GM19023 (cell line): ENCODE data around the gene CERS4.
"Not testable (repeated sequence)": the region's sequence is repeated elsewhere in the genome, so short reads cannot be mapped to it uniquely, and the experiment has no call there.

Experiments
- ATAC-seq: cut with Tn5 transposase; IDR thresholded peaks from one replicate; pipeline ENCODE4 v1.9.1; 2021; ENCODE audit warnings: mild to moderate bottlenecking, moderate library complexity; ENCODE audit not compliant: unreplicated experiment

Gene CERS4

GRCh38 chr19:8259142-8259921 is 50.2 kb downstream of the CERS4 start:
- no peak for ATAC-seq

- no peak for ATAC-seq
Measured at GRCh38 chr19:8259922-8260247, 50.7 kb downstream of the CERS4 start.

- ATAC-seq: no peak
Measured at GRCh38 chr19:8261347-8261746, 52.2 kb downstream of the CERS4 start.

GRCh38 chr19:8261881-8262280 is 52.7 kb downstream of the CERS4 start:
- no peak for ATAC-seq

- ATAC-seq: no peak
Measured at GRCh38 chr19:8262431-8262830, 53.3 kb downstream of the CERS4 start.

- ATAC-seq: not testable (repeated sequence)
Measured at GRCh38 chr19:8264248-8264647, 55.1 kb downstream of the CERS4 start.

GRCh38 chr19:8265872-8266271 is 56.7 kb downstream of the CERS4 start:
- no peak for ATAC-seq

GRCh38 chr19:8269724-8270123 is 60.6 kb downstream of the CERS4 start:
- ATAC-seq: no peak

GRCh38 chr19:8276508-8276907 is 67.3 kb downstream of the CERS4 start:
- ATAC-seq: not testable (repeated sequence)

GRCh38 chr19:8291337-8291736 is 82.2 kb downstream of the CERS4 start:
- ATAC-seq: not testable (repeated sequence)

- no peak for ATAC-seq
Measured at GRCh38 chr19:8302357-8302691, 93.2 kb downstream of the CERS4 start.

- ATAC-seq: no peak
Measured at GRCh38 chr19:8302734-8303133, 93.6 kb downstream of the CERS4 start.

GRCh38 chr19:8304841-8305621 is 95.9 kb downstream of the CERS4 start:
- ATAC-seq: no peak

GRCh38 chr19:8305798-8306197 is 96.6 kb downstream of the CERS4 start:
- ATAC-seq: no peak

- no peak for ATAC-seq
Measured at GRCh38 chr19:8306235-8307054, 97.3 kb downstream of the CERS4 start.

- no peak for ATAC-seq
Measured at GRCh38 chr19:8307400-8307964, 98.3 kb downstream of the CERS4 start.

GRCh38 chr19:8307965-8308866 is 99.0 kb downstream of the CERS4 start, which contains the start of gene CD320:
Gene CD320 (minus strand): TSS chr19:8308358. CDS start chr19:8308290, 68 bp downstream.
- ATAC-seq: peak; percentile 83

- no peak for ATAC-seq
Measured at GRCh38 chr19:8308891-8309291, 99.7 kb downstream of the CERS4 start.

- ATAC-seq: no peak
Measured at GRCh38 chr19:8310342-8311055, 101.3 kb downstream of the CERS4 start.
